HG03066 (cell line): ENCODE results near the gene YDJC.
A peak's percentile ranks its signal among the peaks of the same experiment; 100 is the strongest.
"Not testable (repeated sequence)": the region's sequence is repeated elsewhere in the genome, so short reads cannot be mapped to it uniquely, and the experiment has no call there.

ENCODE experiments used
- ATAC-seq: cut with Tn5 transposase; IDR thresholded peaks from one replicate; pipeline ENCODE4 v1.9.1; 2021; ENCODE audit warnings: low read depth; ENCODE audit not compliant: unreplicated experiment

YDJC gene

DNA sequence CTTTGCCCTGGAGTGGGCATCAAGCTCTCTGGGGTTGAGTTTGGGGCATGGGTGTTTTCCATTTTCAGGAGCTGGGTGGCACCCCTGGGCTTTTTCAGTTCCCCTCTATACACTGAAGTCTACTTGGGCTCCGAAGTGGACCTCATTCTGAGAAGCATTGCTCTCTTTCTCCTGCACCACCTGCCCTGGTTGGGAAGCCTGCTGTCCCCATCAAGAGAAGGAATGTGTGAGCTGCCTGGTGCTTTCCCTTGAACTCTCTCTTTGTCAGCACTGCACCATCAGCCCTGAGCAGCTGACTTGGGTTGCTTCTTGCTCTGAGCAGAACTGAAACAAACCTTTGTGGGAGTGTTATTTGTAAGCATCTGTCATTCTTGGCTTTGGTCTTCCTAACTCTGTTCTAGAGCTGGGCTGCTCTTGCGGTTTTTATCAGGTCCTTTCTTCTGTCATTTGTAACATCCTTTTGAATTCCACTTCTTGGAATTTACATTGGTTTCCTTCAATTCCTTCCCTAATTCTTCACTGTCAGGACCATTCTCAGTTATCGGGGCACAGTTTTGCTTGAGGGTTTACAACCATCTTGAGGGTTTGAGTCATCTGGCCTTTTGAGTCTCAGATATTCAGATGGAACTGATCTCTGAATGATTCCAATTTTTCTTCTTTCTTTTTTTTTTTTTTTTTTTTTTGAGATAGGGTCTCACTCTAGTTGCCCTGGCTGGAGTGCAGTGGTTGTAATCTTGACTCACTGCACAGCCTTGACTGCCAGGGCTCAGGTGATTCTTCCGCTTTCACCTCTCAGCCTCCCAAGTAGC is 41.8 kb downstream of the YDJC start:
- ATAC-seq = peak; percentile 81

DNA sequence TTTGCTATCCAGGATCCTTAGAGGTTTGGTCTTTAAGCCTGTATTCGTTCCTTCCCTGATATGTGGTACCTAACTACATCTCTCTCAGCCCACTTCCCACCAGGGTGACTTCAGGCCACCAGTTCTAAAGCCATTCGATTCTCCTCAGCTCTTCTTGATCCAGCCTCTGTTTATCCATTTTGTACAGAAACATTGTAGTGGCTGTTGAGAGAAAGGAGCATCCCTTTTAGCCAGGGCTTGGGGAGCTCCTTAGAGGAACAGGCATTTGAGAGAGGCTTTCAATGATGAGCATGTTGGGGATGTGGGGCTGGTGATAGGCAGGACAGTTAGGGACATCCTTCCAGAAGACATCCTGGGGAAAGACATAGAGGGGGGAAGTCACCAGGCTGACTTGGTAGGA is 44.4 kb downstream of the YDJC start:
- no peak for ATAC-seq

DNA sequence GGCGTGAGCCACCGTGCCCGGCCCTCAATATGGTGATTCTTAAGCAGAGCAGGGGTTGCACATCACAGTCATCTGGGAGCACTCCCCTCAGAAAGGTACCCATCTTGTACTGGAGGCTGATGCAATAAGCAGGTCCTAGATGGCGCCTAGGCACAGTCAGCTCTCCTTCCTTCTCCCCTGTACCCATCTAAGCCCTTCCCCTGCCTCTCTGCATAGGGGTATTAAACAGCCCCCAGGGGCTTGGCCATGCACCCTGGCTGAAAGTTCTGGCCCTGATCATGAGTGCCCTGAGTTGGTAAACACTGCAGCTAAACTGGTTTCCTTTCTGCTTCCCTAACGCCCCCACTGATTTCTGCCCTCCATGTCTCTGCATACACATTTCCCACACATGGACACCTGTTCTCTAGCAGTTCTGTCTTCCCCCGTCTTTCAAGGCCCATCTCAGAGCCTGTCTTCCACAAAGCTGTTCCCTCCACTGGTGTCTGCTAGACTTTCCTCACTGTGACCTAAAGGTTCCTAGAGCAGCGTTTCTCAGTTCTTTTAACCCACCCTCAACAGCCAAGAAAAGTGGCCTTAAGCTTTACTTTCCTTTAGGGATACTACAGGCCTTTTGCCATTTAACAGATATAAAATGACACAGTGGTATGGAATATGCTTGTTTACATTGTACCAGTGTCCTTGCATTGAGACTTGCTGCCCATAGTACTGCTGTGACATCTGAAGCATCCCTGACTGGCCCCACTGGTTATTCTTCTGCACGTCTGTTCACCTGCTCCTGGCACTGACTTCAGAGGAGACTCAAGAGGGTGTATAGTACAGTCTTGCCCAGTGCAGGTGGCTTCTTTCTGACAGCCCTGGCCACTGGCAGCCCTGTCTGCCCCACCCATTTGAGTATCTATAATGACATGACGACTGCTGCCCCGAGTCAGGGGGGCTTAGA is 46.8 kb downstream of the YDJC start:
- ATAC-seq = no peak

DNA sequence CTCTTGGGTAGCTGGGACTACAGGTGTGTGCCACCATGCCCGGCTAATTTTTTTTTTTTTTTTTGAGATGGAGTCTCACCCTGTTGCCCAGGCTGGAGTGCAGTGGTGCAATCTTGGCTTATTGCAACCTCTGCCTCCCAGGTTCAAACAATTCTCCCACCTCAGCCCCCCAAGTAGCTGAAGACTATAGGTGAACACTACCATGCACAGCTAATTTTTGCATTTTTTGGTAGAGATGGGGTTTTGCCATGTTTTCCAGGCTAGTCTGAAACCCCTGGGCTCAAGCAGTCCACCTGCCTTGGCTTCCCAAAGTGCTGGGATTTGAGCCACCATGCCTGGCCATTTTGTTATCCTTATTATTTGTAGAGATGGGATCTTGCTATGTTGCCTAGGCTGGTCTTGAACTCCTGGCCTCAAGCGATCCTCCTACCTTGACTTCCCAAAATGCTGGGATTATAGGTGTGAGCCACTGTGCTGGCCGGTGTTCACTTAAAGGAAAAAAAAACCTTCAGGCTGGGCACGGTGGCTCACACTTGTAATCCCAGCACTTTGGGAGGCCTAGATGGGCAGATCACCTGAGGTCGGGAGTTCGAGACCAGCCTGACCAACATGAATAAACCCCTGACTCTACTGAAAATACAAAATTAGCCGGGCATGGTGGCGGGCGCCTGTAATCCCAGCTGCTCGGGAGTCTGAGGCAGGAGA is 48.7 kb downstream of the YDJC start:
- not testable (repeated sequence) for ATAC-seq

DNA sequence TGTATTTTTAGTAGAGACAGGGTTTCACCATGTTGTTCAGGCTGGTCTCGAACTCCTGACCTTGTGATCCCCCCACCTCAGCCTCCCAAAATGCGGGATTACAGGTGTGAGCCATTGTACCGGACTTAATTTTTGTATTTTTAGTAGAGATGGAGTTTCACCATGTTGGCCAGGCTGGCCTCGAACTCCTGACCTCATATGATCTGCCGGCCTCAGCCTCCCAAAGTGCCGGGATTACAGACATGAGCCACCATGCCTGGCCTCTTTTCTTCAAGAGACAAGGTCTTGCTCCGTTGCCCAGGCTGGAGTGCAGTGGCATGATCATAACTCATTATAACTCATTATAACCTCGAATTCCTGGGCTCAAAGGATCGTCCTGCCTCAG is 49.2 kb downstream of the YDJC start:
- ATAC-seq = not testable (repeated sequence)

DNA sequence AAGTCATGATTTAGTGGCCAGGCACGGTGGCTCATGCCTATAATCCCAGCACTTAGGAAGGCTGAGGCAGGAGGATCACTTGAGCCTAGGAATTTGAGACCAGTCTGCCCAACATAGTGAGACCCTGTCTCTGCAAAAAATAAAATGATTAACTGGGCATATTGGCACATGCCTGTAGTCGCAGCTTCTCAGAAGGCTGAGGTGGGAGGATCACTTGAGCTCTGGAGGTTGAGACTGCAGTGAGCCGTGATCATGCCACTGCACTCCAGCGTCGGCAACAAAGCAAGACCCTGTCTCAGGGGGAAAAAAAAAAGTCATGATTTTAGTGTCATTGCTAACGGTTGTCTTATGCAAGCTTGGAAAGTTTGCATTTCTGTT is 50.4 kb downstream of the YDJC start:
- no peak for ATAC-seq
